ENCODE results near the gene OR2T2. TPM values are rescaled to one million over a fixed set of nuclear protein-coding genes. Genes with fewer than 3 reads are reported as not detected.

The OR2T2 gene
- total RNA-seq, 1 experiment from 2014 or later = not detected

- no peak overlapping the region for H3K18ac ChIP-seq (ENCODE audit: insufficient read length, low read depth, low read length)
- no peak overlapping the region for H4K91ac ChIP-seq (ENCODE audit: insufficient read length, low read depth, low read length)
- H3K79me2 ChIP-seq (ENCODE audit: insufficient read depth, low read length) = no peaks in the 10 kb centered on the region
- H2BK15ac ChIP-seq (ENCODE audit: low read depth, low read length) = no peak overlapping the region
- H3K4me1 ChIP-seq (ENCODE audit: insufficient read depth, low read length) = no peaks in the 10 kb centered on the region
- no peak overlapping the region for H4K8ac ChIP-seq (replicated peaks; ENCODE audit: insufficient read length, low read depth, low read length)
- H3K27ac ChIP-seq (ENCODE audit: insufficient read length, low read depth, low read length) = no peak overlapping the region
- peaks cover 75 to 79% of the 10 kb centered on the region in 2 experiments for H3K9me3 Mint-ChIP-seq
- peaks cover 85% of the 10 kb centered on the region for H3K9me3 ChIP-seq (ENCODE audit: control insufficient read depth, low read depth, low read length)
- no peak overlapping the region for H2BK120ac ChIP-seq (ENCODE audit: low read depth, low read length, poor library complexity, severe bottlenecking)
- no peak overlapping the region for H3K4me3 Mint-ChIP-seq
- H3K27me3 Mint-ChIP-seq (ENCODE audit: low read depth) = no peaks in the 10 kb centered on the region
- WGBS (ENCODE audit: extremely low coverage, insufficient read length, low lambda C conversion rate) = no CpG with 5 or more reads among the region's 6 CpGs
- no peak overlapping the region for H3T11ph ChIP-seq (ENCODE audit: low read length)
- no peak overlapping the region for H2BK12ac ChIP-seq (ENCODE audit: insufficient read length, low read depth, low read length)
- no peaks in the 10 kb centered on the region for H3K27me3 ChIP-seq (ENCODE audit: insufficient read depth, low read length)
- H3K9ac ChIP-seq (ENCODE audit: extremely low read depth, insufficient read length, low read length) = no peak overlapping the region
- H3K14ac ChIP-seq (ENCODE audit: insufficient read depth, low read length) = no peak overlapping the region
- H4K20me1 ChIP-seq (ENCODE audit: control insufficient read depth, insufficient read depth, insufficient read length) = no peaks in the 10 kb centered on the region
- no peak for TF ChIP-seq CTCF (conservative IDR thresholded peaks at IDR 0.05)
- no peak overlapping the region for H2AK5ac ChIP-seq (ENCODE audit: insufficient read length, low read length)
- no peak overlapping the region for H3K56ac ChIP-seq (ENCODE audit: insufficient read length, low read depth, low read length)
- no peak overlapping the region for H2AFZ ChIP-seq (ENCODE audit: low read length)
- H3K36me3 Mint-ChIP-seq (ENCODE audit: insufficient read depth in 1 of 3, low read depth in 3 of 3) = peaks cover 2 to 28% (median 4%) of the 10 kb centered on the region in 3 experiments; a peak in 6 of 7 replicates
- no peak overlapping the region for H3K23ac ChIP-seq (ENCODE audit: insufficient read length, low read depth, low read length)
- no peaks in the 10 kb centered on the region for H3K23me2 ChIP-seq (ENCODE audit: insufficient read length, low read depth, low read length, poor library complexity, severe bottlenecking)
- no peak for DNase-seq
- no peaks in the 10 kb centered on the region for H3K79me1 ChIP-seq (ENCODE audit: insufficient read depth, low read depth, low read length, poor library complexity, severe bottlenecking)
- H3K4ac ChIP-seq (ENCODE audit: low read depth, low read length) = no peak overlapping the region
- H4K5ac ChIP-seq (ENCODE audit: insufficient read length, low read depth, low read length) = no peak overlapping the region
- no peak overlapping the region for H2BK20ac ChIP-seq (ENCODE audit: low read depth, low read length, poor library complexity, severe bottlenecking)
- H3K4me2 ChIP-seq (ENCODE audit: insufficient read depth, insufficient read length, low read length) = no peak overlapping the region
- no peaks in the 10 kb centered on the region for H3K4me1 Mint-ChIP-seq
- no peak overlapping the region for H2BK5ac ChIP-seq (ENCODE audit: insufficient read length, low read length)
- no peak overlapping the region for H3K27ac Mint-ChIP-seq
Measured at GRCh38 chr1:248404024-248404423, 41.4 kb upstream of the OR2T2 start.

Measured in H9 (cell line).